B cell (primary cell): ENCODE results near the gene NPW. TPM values are rescaled to one million over a fixed set of nuclear protein-coding genes. Genes with fewer than 3 reads are reported as not detected.

Source experiments
- ATAC-seq: fragments of 200-7000 bp; cut with Tn5 transposase; one replicate; pipeline ENCODE4 v1.10.0; 2021; ENCODE audit warnings: low read depth, mild to moderate bottlenecking, moderate number of reproducible peaks, moderate library complexity
- CTCF ChIA-PET: fragments of 350-600 bp; sonication (Branson Sonifier 250); formaldehyde crosslinking; loops from one replicate; lab custom pipeline; 2021; ENCODE audit warnings: antibody characterized with exemption, inconsistent platforms; lab: Charles Lee
- POLR2A ChIA-PET: fragments of 350-600 bp; sonication (Branson Sonifier 250); formaldehyde crosslinking; loops from one replicate; lab custom pipeline; 2021; ENCODE audit warnings: antibody characterized with exemption; lab: Charles Lee
- DNase-seq: peaks from one replicate; pipeline ENCODE4 v3.0.0; 2013
- H2AFZ ChIP-seq: 2 replicates; pipeline ENCODE4 v1.6.1; 2012; ENCODE audit warnings: mild to moderate bottlenecking, low read depth, low read length; ENCODE audit not compliant: insufficient read depth, poor library complexity, severe bottlenecking
- H3K27ac ChIP-seq, 2 donors: 1 replicate in 1 of 2; 2 replicates in 1 of 2; pipeline ENCODE4 v1.5.1; 2012 to 2013; ENCODE audit warnings: low read length in 2 of 2, mild to moderate bottlenecking in 2 of 2, moderate library complexity in 1 of 2
- H3K27me3 ChIP-seq, 4 experiments: fragments of 200-600 bp in 1 of 4; sonication (generic) in 1 of 4; replicated peaks in 1 of 4; 1 replicate in 2 of 4; 2 replicates in 2 of 4; pipeline versions ENCODE4 v1.6.1 to v1.7.0; 2013 to 2016; ENCODE audit warnings: low read length in 3 of 4, mild to moderate bottlenecking in 2 of 4, mixed read lengths in 1 of 4, moderate library complexity in 1 of 4; ENCODE audit not compliant: insufficient read depth in 4 of 4, control insufficient read depth in 3 of 4; ENCODE audit errors: control extremely low read depth in 1 of 4
- H3K36me3 ChIP-seq, 2 experiments: replicated peaks in 1 of 2; 1 replicate in 1 of 2; 2 replicates in 1 of 2; pipeline versions ENCODE4 v1.6.1 to v1.7.1; 2013; ENCODE audit warnings: low read length in 1 of 2; ENCODE audit not compliant: insufficient read depth in 2 of 2, control insufficient read depth in 1 of 2; ENCODE audit errors: control extremely low read depth in 1 of 2, extremely low read depth in 1 of 2
- H3K4me1 ChIP-seq, 2 donors: fragments of 200-600 bp in 1 of 2; sonication (generic) in 1 of 2; 1 replicate in 1 of 2; 2 replicates in 1 of 2; pipeline versions ENCODE4 v1.5.1 to v1.6.1; 2013 to 2017; ENCODE audit warnings: low read length in 2 of 2; ENCODE audit not compliant: control insufficient read depth in 2 of 2, insufficient read depth in 2 of 2
- H3K4me2 ChIP-seq: replicated peaks from 2 replicates; pipeline ENCODE3; 2012; ENCODE audit warnings: mild to moderate bottlenecking, low read depth, low read length; ENCODE audit not compliant: poor library complexity, severe bottlenecking
- H3K4me3 ChIP-seq, 5 experiments: fragments of 200-600 bp in 1 of 5; sonication (generic) in 1 of 5; 1 replicate in 3 of 5; 2 replicates in 2 of 5; pipeline versions ENCODE4 v1.5.1 to v1.7.0; 2011 to 2016; ENCODE audit warnings: low read length in 4 of 5, mild to moderate bottlenecking in 4 of 5, low read depth in 2 of 5, control low read depth in 1 of 5, moderate library complexity in 1 of 5; ENCODE audit not compliant: insufficient read depth in 1 of 5; ENCODE audit errors: control extremely low read depth in 1 of 5, extremely low read depth in 1 of 5
- H3K79me2 ChIP-seq: fragments of 200-600 bp; sonication (generic); one replicate; pipeline ENCODE4 v1.6.0; 2016; ENCODE audit warnings: low read length; ENCODE audit not compliant: control insufficient read depth, insufficient read depth
- H3K9ac ChIP-seq: fragments of 200-600 bp; sonication (generic); 2 replicates; pipeline ENCODE4 v1.6.1; 2017; ENCODE audit warnings: mild to moderate bottlenecking, low read length, moderate library complexity
- H3K9me3 ChIP-seq, 3 donors: one replicate each; pipeline versions ENCODE4 v1.6.1 to v1.7.1; 2013; ENCODE audit warnings: low read length in 2 of 3; ENCODE audit not compliant: control insufficient read depth in 2 of 3, insufficient read depth in 1 of 3; ENCODE audit errors: control extremely low read depth in 1 of 3
- H4K20me1 ChIP-seq: 2 replicates; pipeline ENCODE4 v1.6.0; 2012; ENCODE audit warnings: mild to moderate bottlenecking, low read length; ENCODE audit not compliant: insufficient read depth, control insufficient read depth, poor library complexity, severe bottlenecking
- H3K27ac Mint-ChIP-seq: one replicate; pipeline ENCODE4 v1.8.0; 2021; ENCODE audit warnings: mixed read lengths
- H3K27me3 Mint-ChIP-seq: one replicate; pipeline ENCODE4 v1.8.0; 2021; ENCODE audit warnings: mixed read lengths
- H3K4me1 Mint-ChIP-seq: one replicate; pipeline ENCODE4 v1.8.0; 2021; ENCODE audit warnings: mixed read lengths
- H3K4me3 Mint-ChIP-seq: one replicate; pipeline ENCODE4 v1.8.0; 2021; ENCODE audit warnings: mixed read lengths
- H3K9me3 Mint-ChIP-seq: one replicate; pipeline ENCODE4 v1.8.0; 2022; ENCODE audit warnings: mixed read lengths; ENCODE audit not compliant: insufficient read depth
- EZH2 ChIP-seq: IDR thresholded peaks from 2 replicates; pipeline ENCODE4 v1.6.1; 2012; ENCODE audit warnings: borderline replicate concordance, low read depth, mild to moderate bottlenecking, moderate library complexity, low read length; ENCODE audit not compliant: insufficient read depth, poor library complexity, severe bottlenecking
- WGBS: methylation state at CpG from one replicate; pipeline ENCODE4 v1.1.5; 2013; ENCODE audit warnings: missing lambda C conversion rate; ENCODE audit not compliant: insufficient coverage; 5-methylcytosine and 5-hydroxymethylcytosine counted together
- intact Hi-C: fragments of 100-400 bp; cut with micrococcal nuclease; formaldehyde crosslinking; loops from one replicate; pipeline ENCODE4 v1.10.0; 2022
- polyA plus RNA-seq: library from polyadenylated mRNA; depleted of rRNA; stranded (reverse); fragments of >200 nt; gene quantifications from 2 replicates; pipeline ENCODE4 v1.2.3, GENCODE V29; 2012
- total RNA-seq, 2 donors: library from RNA; stranded (reverse); fragments of 120-200 nt in 1 of 2; gene quantifications; 1 replicate in 1 of 2; 2 replicates in 1 of 2; pipeline versions ENCODE4 v1.2.3 to v1.2.4, GENCODE V29; 2013 to 2022
- TF ChIP-seq, protein P1 (sequence below): fragments of 200-600 bp; IDR thresholded peaks from one replicate; pipeline ENCODE4 v1.8.0; 2022; ENCODE audit warnings: antibody characterized with exemption, mild to moderate bottlenecking

Gene NPW
- total and polyA plus RNA-seq, 2 donors (not counting 1 experiment from before 2014, with no cell fraction given): 0.13 to 1.7 TPM

- WGBS: 89% methylated on average over 3 of the region's 3 CpGs
- CTCF ChIA-PET: interaction anchor here (0.6 to 2.2 kb wide), 6 partner anchors 11 to 473 kb away, joined by 3 to 9 read pairs (median 4); partner anchors contain the start of genes NTHL1, TRAF7 and TSC2
- H3K27me3 Mint-ChIP-seq: peaks cover 10% of the 10 kb centered on the region
- Histone ChIP-seq H3K4me2 (no peak overlapping the region), H3K4me3 (no peak overlapping the region), H3K79me2 (no peaks in the 10 kb centered on the region), H4K20me1 (no peaks in the 10 kb centered on the region), H3K4me1 (peaks cover 18 to 23% of the 10 kb centered on the region in 2 donors), H2AFZ (no peak overlapping the region), H3K27ac (no peak overlapping the region), H3K36me3 (no peaks in the 10 kb centered on the region), H3K9ac (no peak overlapping the region), H3K27me3 (peaks cover 0 to 44% (median 16%) of the 10 kb centered on the region in 4 experiments), H3K9me3 (peaks cover 0 to 13% (median 0%) of the 10 kb centered on the region in 3 donors)
- no peaks in the 10 kb centered on the region for H3K9me3 Mint-ChIP-seq
- intact Hi-C loops: loop anchor here (10.0 kb wide), 2 partner anchors 227 to 477 kb away; partner anchors contain the start of gene ECI1
- H3K27ac Mint-ChIP-seq: no peak overlapping the region
- DNase-seq (no peak), ATAC-seq (no peak)
- H3K4me3 Mint-ChIP-seq: peak overlapping the region; percentile 55
- TF ChIP-seq EZH2: no peak
- TF ChIP-seq, protein P1, sequence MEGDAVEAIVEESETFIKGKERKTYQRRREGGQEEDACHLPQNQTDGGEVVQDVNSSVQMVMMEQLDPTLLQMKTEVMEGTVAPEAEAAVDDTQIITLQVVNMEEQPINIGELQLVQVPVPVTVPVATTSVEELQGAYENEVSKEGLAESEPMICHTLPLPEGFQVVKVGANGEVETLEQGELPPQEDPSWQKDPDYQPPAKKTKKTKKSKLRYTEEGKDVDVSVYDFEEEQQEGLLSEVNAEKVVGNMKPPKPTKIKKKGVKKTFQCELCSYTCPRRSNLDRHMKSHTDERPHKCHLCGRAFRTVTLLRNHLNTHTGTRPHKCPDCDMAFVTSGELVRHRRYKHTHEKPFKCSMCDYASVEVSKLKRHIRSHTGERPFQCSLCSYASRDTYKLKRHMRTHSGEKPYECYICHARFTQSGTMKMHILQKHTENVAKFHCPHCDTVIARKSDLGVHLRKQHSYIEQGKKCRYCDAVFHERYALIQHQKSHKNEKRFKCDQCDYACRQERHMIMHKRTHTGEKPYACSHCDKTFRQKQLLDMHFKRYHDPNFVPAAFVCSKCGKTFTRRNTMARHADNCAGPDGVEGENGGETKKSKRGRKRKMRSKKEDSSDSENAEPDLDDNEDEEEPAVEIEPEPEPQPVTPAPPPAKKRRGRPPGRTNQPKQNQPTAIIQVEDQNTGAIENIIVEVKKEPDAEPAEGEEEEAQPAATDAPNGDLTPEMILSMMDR: no peak
- peaks cover 11% of the 10 kb centered on the region for H3K4me1 Mint-ChIP-seq
- POLR2A ChIA-PET: no interaction called here
These were observed 8.6 kb downstream of the NPW start for GRCh38 chr16:2028146-2028545.

DNA sequence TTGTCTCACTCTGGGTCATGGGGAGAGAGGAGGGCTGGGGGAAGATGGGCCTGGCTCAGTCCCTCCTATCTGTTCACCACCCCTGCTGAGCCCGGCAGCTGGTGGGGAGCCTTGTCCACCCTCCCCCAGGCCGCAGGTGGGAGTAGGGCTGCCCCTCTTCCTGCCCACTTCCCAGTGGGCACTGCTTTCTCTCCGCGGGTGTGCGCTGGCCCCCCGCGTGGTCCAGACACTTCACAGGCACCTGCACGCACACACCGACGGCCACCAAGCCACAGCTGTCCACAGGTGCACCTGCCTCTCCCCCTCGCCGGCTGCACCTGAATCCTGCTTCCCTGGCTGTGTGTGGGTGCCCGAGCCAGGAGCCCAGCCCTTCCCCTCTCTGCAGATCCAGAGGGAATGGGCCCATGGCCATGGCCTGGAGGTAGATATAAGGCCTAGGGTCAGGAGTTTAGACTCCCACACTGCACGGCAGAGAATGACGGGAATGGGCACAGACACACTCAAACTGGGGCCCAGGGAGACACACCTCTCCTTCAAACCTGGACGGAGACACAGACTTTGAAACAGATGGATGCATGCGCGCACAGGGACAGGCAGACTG lies 9.1 kb downstream of the NPW start:
- DNase-seq: no peak
- H3K4me1 Mint-ChIP-seq: peaks cover 8% of the 10 kb centered on the region
- TF ChIP-seq, protein P1: no peak
- TF ChIP-seq EZH2: no peak
- no peak overlapping the region for H2AFZ ChIP-seq
- H3K27me3 Mint-ChIP-seq: peaks cover 10% of the 10 kb centered on the region
- H4K20me1 ChIP-seq: no peaks in the 10 kb centered on the region
- H3K27ac ChIP-seq: no peak overlapping the region
- peaks cover 14 to 19% of the 10 kb centered on the region in 2 donors for H3K4me1 ChIP-seq
- intact Hi-C loops: loop anchor here (10.0 kb wide), 2 partner anchors 226 to 476 kb away; partner anchors contain the start of gene ECI1
- no peak overlapping the region for H3K4me3 Mint-ChIP-seq
- no peak overlapping the region for H3K4me2 ChIP-seq
- H3K9me3 Mint-ChIP-seq: no peaks in the 10 kb centered on the region
- H3K27me3 ChIP-seq: peaks cover 0 to 44% (median 15%) of the 10 kb centered on the region in 4 experiments
- no peaks in the 10 kb centered on the region for H3K79me2 ChIP-seq
- ChIA-PET POLR2A (no interaction called here), CTCF (interaction anchor here (0.6 to 2.2 kb wide), 4 partner anchors 12 to 473 kb away, joined by 3 to 9 read pairs (median 4); partner anchors contain the start of gene TRAF7)
- 83% methylated on average over 17 of the region's 18 CpGs for WGBS
- H3K36me3 ChIP-seq: no peaks in the 10 kb centered on the region
- peaks cover 0 to 13% (median 0%) of the 10 kb centered on the region in 3 donors for H3K9me3 ChIP-seq
- ATAC-seq: no peak
- H3K9ac ChIP-seq: no peak overlapping the region
- no peak overlapping the region for H3K27ac Mint-ChIP-seq
- no peak overlapping the region for H3K4me3 ChIP-seq
